Fibroblast of skin of right quadriceps (primary cell): ENCODE data around the gene DNAAF9.

Experiments used
- DNase-seq: peaks from one replicate; pipeline ENCODE4 v3.0.0-alpha.2; 2013

Gene DNAAF9

GRCh38 chr20:3364323-3365013 is 43.0 kb downstream of the DNAAF9 start:
- no peak for DNase-seq

GRCh38 chr20:3360752-3361151 is 46.7 kb downstream of the DNAAF9 start:
- no peak for DNase-seq

- no peak for DNase-seq
Observed at GRCh38 chr20:3358676-3359340, 48.7 kb downstream of the DNAAF9 start.
